ENCODE data around the gene MATN4. TPM values are rescaled to one million over a fixed set of nuclear protein-coding genes. Genes with fewer than 3 reads are reported as not detected.

Gene MATN4
- total and polyA plus RNA-seq, 2 of the 13 experiments (the other 11 are each of a cell fraction or from before 2014, with no cell fraction given): not detected

- peak; percentile 79; the same call in 1 of the 2 replicates for TF ChIP-seq ZNF451 (CRISPR knock-in tag; IDR thresholded peaks at IDR 0.05)
- peak; percentile 70; the same call in 1 of the 2 replicates for TF ChIP-seq NFKB2 (CRISPR knock-in tag; IDR thresholded peaks at IDR 0.05; ENCODE audit: borderline replicate concordance)
- peak; percentile 47; the same call in 1 of the 2 replicates for TF ChIP-seq ZBTB37 (CRISPR knock-in tag; IDR thresholded peaks at IDR 0.05)
- no peak for TF ChIP-seq SYNCRIP (IDR thresholded peaks at IDR 0.05; ENCODE audit: insufficient read depth, low read depth, low read length)
- TF ChIP-seq ZNF34 (CRISPR knock-in tag; IDR thresholded peaks at IDR 0.05; ENCODE audit: borderline replicate concordance): no peak
- 0 out of 2 replicates have a peak, but pooled peaks have one; percentile 28 for TF ChIP-seq AKAP8 (CRISPR knock-in tag; IDR thresholded peaks at IDR 0.05)
- TF ChIP-seq NRL (CRISPR knock-in tag; IDR thresholded peaks at IDR 0.05; ENCODE audit: borderline replicate concordance): 0 out of 2 replicates have a peak, but pooled peaks have one; percentile 39
- peak; percentile 2 for TF ChIP-seq ASH2L (IDR thresholded peaks at IDR 0.05; ENCODE audit: insufficient read length, low read depth, low read length)
- TF ChIP-seq ZNF644 (CRISPR knock-in tag; IDR thresholded peaks at IDR 0.05; ENCODE audit: low read depth): no peak
- no peak for TF ChIP-seq SRSF9 (IDR thresholded peaks at IDR 0.05; ENCODE audit: borderline replicate concordance, insufficient read depth, low read depth, low read length, poor library complexity, severe bottlenecking)
- 0 out of 2 replicates have a peak, but pooled peaks have one; percentile 27 for TF ChIP-seq HOXA5 (CRISPR knock-in tag; IDR thresholded peaks at IDR 0.05)
- no peak for TF ChIP-seq FOXA1 (IDR thresholded peaks at IDR 0.05)
- TF ChIP-seq FOXA1 (CRISPR knock-in tag; IDR thresholded peaks at IDR 0.05): peak; percentile 88
- no peak for TF ChIP-seq MIER2 (CRISPR knock-in tag; IDR thresholded peaks at IDR 0.05)
- peak; percentile 34; the same call in 1 of the 2 replicates for TF ChIP-seq BRD4 (CRISPR knock-in tag; IDR thresholded peaks at IDR 0.05)
- peak; percentile 55 for TF ChIP-seq PRDM15 (CRISPR knock-in tag; IDR thresholded peaks at IDR 0.05)
- TF ChIP-seq TARDBP (CRISPR knock-in tag; IDR thresholded peaks at IDR 0.05): peak; percentile 86
- no peak for TF ChIP-seq GTF3A (CRISPR knock-in tag; conservative IDR thresholded peaks at IDR 0.05)
- peak; percentile 32; the same call in 1 of the 2 replicates for TF ChIP-seq NCOR1 (IDR thresholded peaks at IDR 0.05; ENCODE audit: borderline replicate concordance, low read length)
- peak; percentile 75 for TF ChIP-seq MEIS2 (CRISPR knock-in tag; IDR thresholded peaks at IDR 0.05)
- 0 out of 2 replicates have a peak, but pooled peaks have one; percentile 17 for TF ChIP-seq ZMYM4 (CRISPR knock-in tag; IDR thresholded peaks at IDR 0.05)
- TF ChIP-seq ZFP82 (CRISPR knock-in tag; IDR thresholded peaks at IDR 0.05; ENCODE audit: borderline replicate concordance): peak; percentile 49; the same call in 1 of the 2 replicates
- TF ChIP-seq ZNF280B (CRISPR knock-in tag; IDR thresholded peaks at IDR 0.05; ENCODE audit: borderline replicate concordance): peak; percentile 51; the same call in 1 of the 2 replicates
Observed at GRCh38 chr20:45341939-45342854, 34.1 kb upstream of the MATN4 start (continued).
